SW 1271 (cell line): ENCODE data around the gene PRKAB2.
"Not testable (repeated sequence)": the region's sequence is repeated elsewhere in the genome, so short reads cannot be mapped to it uniquely, and the experiment has no call there.

Experiments used
- DNase-seq, 2 experiments: peaks; one replicate each; lab custom pipeline; 2025; lab: John Stamatoyannopoulos, UW

Gene PRKAB2

GRCh38 chr1:147109762-147110161, 62.5 kb downstream of the PRKAB2 start:
- no peak for DNase-seq

- DNase-seq = no peak
These were observed 63.2 kb downstream of the PRKAB2 start for GRCh38 chr1:147109041-147109440.

- not testable (repeated sequence) for DNase-seq
These were observed 65.8 kb downstream of the PRKAB2 start for GRCh38 chr1:147106407-147106881.

GRCh38 chr1:147105909-147106308, 66.4 kb downstream of the PRKAB2 start:
- no peak for DNase-seq
